GM12878 (cell line): ENCODE data around the gene RBBP8NL. TPM values are rescaled to one million over a fixed set of nuclear protein-coding genes. Genes with fewer than 3 reads are reported as not detected.

ENCODE experiments used
- CHD1 ChIP-seq: IDR thresholded peaks from 2 replicates; pipeline ENCODE4 v1.6.1; 2012; ENCODE audit warnings: low read depth, low read length, improper control_type of control experiment
- CREM ChIP-seq: IDR thresholded peaks from 2 replicates; pipeline ENCODE4 v1.6.1; 2014; ENCODE audit warnings: antibody characterized with exemption, low read depth
- ESRRA ChIP-seq: IDR thresholded peaks from 2 replicates; pipeline ENCODE4 v1.6.1; 2012; ENCODE audit warnings: mild to moderate bottlenecking, low read length, improper control_type of control experiment
- GABPA ChIP-seq: IDR thresholded peaks from 2 replicates; pipeline ENCODE4 v1.6.1; 2014; ENCODE audit warnings: antibody characterized with exemption, low read depth, mild to moderate bottlenecking, inconsistent platforms
- GATAD2B ChIP-seq: fragments of 450-650 bp; conservative IDR thresholded peaks from 2 replicates; pipeline ENCODE4 v1.6.1; 2017; ENCODE audit warnings: low read depth, mild to moderate bottlenecking, moderate library complexity
- HCFC1 ChIP-seq: fragments of 150-350 bp; IDR thresholded peaks from 2 replicates; pipeline ENCODE4 v1.6.1; 2014; ENCODE audit warnings: low read length
- LARP7 ChIP-seq: fragments of 450-650 bp; IDR thresholded peaks from 2 replicates; pipeline ENCODE4 v1.6.1; 2017; ENCODE audit warnings: mild to moderate bottlenecking
- NBN ChIP-seq: fragments of 450-650 bp; IDR thresholded peaks from 2 replicates; pipeline ENCODE4 v1.6.1; 2016
- NFYA ChIP-seq: IDR thresholded peaks from 2 replicates; pipeline ENCODE4 v1.6.1; 2011; ENCODE audit warnings: low read depth, mild to moderate bottlenecking, low read length, improper control_type of control experiment, borderline replicate concordance
- NRF1 ChIP-seq: conservative IDR thresholded peaks from 2 replicates; pipeline ENCODE4 v1.6.1; 2011; ENCODE audit warnings: mild to moderate bottlenecking, low read depth, low read length, improper control_type of control experiment
- RFX5 ChIP-seq: IDR thresholded peaks from 2 replicates; pipeline ENCODE4 v1.6.1; 2011; ENCODE audit warnings: low read depth, low read length, improper control_type of control experiment
- SIN3A ChIP-seq: IDR thresholded peaks from 2 replicates; pipeline ENCODE4 v1.6.1; 2012; ENCODE audit warnings: low read depth, low read length, improper control_type of control experiment
- SIX5 ChIP-seq: IDR thresholded peaks from 2 replicates; pipeline ENCODE4 v1.6.1; 2011; ENCODE audit warnings: mild to moderate bottlenecking, low read depth, low read length, moderate library complexity; ENCODE audit not compliant: severe bottlenecking
- SMAD5 ChIP-seq: IDR thresholded peaks from 2 replicates; pipeline ENCODE4 v1.6.1; 2016; ENCODE audit warnings: antibody characterized with exemption, low read depth
- SMC3 ChIP-seq: IDR thresholded peaks from 2 replicates; pipeline ENCODE4 v1.6.1; 2011; ENCODE audit warnings: low read length, improper control_type of control experiment, borderline replicate concordance
- SUPT20H ChIP-seq: IDR thresholded peaks from 2 replicates; pipeline ENCODE4 v1.6.1; 2011; ENCODE audit warnings: low read depth, mild to moderate bottlenecking, low read length, moderate library complexity, borderline replicate concordance; ENCODE audit not compliant: control insufficient read depth
- TAF1 ChIP-seq: IDR thresholded peaks from 2 replicates; pipeline ENCODE4 v1.6.1; 2011; ENCODE audit warnings: mild to moderate bottlenecking, low read depth, low read length, borderline replicate concordance
- TBL1XR1 ChIP-seq: IDR thresholded peaks from 2 replicates; pipeline ENCODE4 v1.6.1; 2012; ENCODE audit warnings: low read depth, low read length, improper control_type of control experiment
- TCF7 ChIP-seq: IDR thresholded peaks from 2 replicates; pipeline ENCODE4 v1.6.1; 2014; ENCODE audit warnings: antibody characterized with exemption, borderline replicate concordance
- WRNIP1 ChIP-seq: IDR thresholded peaks from 2 replicates; pipeline ENCODE4 v1.6.1; 2011; ENCODE audit warnings: low read depth, low read length, improper control_type of control experiment, borderline replicate concordance
- ZNF274 ChIP-seq: IDR thresholded peaks from one replicate; pipeline ENCODE4 v1.8.0; 2011; ENCODE audit not compliant: insufficient read length, insufficient read depth
- polyA plus RNA-seq, 11 experiments: library from polyadenylated mRNA; depleted of rRNA in 4 of 11; unstranded in 6 of 11; stranded (reverse) in 5 of 11; fragments of >200 nt; fragmentation: Nextera tagmentation in 4 of 11; fragmentation: Illumina TruSeq in 1 of 11; extraction: Ambion mirVana in 4 of 11; extraction: Trizol in 1 of 11; gene quantifications; 1 replicate in 1 of 11; 2 replicates in 10 of 11; pipeline versions ENCODE4 v1.2.1 to v1.2.3, GENCODE V29; 2011 to 2016; ENCODE audit warnings: inconsistent platforms in 2 of 11, missing spikeins in 2 of 11, low read depth in 1 of 11
- total RNA-seq, 4 experiments: library from RNA; depleted of rRNA in 3 of 4; stranded (reverse); fragments of >200 nt in 3 of 4; fragmentation: Illumina TruSeq in 1 of 4; extraction: Trizol in 1 of 4; gene quantifications; 2 replicates each; pipeline versions ENCODE4 v1.2.1 to v1.2.3, GENCODE V29; 2013 to 2021
- TF ChIP-seq, protein P1 (sequence below): fragments of 450-650 bp; IDR thresholded peaks from 2 replicates; pipeline ENCODE4 v1.6.1; 2017; ENCODE audit warnings: low read depth, mild to moderate bottlenecking, moderate library complexity
- TF ChIP-seq, protein P2 (sequence below): fragments of 450-650 bp; IDR thresholded peaks from 2 replicates; pipeline ENCODE4 v1.6.1; 2017; ENCODE audit warnings: mild to moderate bottlenecking, moderate library complexity

RBBP8NL gene
- total and polyA plus RNA-seq, 10 of the 15 experiments (the other 5 are each of a cell fraction or from before 2014, with no cell fraction given) = not detected

DNA sequence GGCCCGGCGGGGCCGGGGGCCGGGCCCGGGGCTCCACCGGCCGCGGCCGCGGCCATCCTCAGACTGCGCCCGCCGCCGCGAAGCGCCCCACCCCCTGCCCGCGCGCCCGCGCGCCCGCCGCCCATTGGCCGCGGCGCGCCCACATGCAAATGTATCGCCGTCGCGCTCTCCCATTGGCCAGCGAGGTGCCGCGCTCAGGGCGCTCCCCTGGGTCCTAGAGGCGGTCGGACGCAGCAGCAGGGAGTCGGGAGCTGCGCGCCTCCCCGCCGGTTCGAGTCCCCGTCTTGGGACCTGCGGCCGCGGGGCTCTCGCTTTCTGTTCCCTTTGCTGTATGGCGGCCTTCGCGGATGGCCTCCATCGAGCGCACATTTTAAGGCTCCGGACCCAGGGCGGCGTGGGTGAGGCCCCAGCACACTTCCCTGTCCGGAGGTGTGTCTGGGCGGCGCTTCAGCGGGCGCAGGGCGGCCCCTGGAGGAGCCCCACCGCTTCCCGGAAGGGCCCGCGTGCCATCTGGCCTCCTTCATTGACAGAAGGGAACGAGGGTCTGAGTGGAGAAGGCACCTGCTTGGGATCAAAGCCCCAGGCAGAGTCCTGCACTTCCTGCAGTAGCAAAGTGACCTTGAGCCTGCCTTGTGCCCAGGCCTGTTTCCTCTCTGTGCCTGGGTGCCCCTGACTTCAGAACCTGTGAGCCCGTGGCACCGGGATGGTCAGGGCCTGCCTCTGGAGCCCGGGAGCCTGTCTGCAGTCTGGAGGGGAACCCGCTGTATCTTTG lies 19.9 kb downstream of the RBBP8NL start, which contains the start of gene CABLES2 (continued):
- TF ChIP-seq NRF1 = no peak
- TF ChIP-seq, protein P1, sequence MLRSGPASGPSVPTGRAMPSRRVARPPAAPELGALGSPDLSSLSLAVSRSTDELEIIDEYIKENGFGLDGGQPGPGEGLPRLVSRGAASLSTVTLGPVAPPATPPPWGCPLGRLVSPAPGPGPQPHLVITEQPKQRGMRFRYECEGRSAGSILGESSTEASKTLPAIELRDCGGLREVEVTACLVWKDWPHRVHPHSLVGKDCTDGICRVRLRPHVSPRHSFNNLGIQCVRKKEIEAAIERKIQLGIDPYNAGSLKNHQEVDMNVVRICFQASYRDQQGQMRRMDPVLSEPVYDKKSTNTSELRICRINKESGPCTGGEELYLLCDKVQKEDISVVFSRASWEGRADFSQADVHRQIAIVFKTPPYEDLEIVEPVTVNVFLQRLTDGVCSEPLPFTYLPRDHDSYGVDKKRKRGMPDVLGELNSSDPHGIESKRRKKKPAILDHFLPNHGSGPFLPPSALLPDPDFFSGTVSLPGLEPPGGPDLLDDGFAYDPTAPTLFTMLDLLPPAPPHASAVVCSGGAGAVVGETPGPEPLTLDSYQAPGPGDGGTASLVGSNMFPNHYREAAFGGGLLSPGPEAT = peak; percentile 99
- peak; percentile 60; the same call in 1 of the 2 replicates for TF ChIP-seq CREM
- TF ChIP-seq ESRRA = no peak
- TF ChIP-seq SIN3A = no peak; the same call in 1 of the 2 replicates
- peak; percentile 47; the same call in 1 of the 2 replicates for TF ChIP-seq HCFC1
- TF ChIP-seq TCF7 = no peak
- TF ChIP-seq ZNF274 = no peak
- no peak for TF ChIP-seq RFX5
- no peak for TF ChIP-seq TBL1XR1
- no peak for TF ChIP-seq SMC3
- TF ChIP-seq SMAD5 = no peak
- TF ChIP-seq CHD1 = no peak
- peak; percentile 94 for TF ChIP-seq LARP7
- TF ChIP-seq GABPA = no peak
- TF ChIP-seq, protein P2, sequence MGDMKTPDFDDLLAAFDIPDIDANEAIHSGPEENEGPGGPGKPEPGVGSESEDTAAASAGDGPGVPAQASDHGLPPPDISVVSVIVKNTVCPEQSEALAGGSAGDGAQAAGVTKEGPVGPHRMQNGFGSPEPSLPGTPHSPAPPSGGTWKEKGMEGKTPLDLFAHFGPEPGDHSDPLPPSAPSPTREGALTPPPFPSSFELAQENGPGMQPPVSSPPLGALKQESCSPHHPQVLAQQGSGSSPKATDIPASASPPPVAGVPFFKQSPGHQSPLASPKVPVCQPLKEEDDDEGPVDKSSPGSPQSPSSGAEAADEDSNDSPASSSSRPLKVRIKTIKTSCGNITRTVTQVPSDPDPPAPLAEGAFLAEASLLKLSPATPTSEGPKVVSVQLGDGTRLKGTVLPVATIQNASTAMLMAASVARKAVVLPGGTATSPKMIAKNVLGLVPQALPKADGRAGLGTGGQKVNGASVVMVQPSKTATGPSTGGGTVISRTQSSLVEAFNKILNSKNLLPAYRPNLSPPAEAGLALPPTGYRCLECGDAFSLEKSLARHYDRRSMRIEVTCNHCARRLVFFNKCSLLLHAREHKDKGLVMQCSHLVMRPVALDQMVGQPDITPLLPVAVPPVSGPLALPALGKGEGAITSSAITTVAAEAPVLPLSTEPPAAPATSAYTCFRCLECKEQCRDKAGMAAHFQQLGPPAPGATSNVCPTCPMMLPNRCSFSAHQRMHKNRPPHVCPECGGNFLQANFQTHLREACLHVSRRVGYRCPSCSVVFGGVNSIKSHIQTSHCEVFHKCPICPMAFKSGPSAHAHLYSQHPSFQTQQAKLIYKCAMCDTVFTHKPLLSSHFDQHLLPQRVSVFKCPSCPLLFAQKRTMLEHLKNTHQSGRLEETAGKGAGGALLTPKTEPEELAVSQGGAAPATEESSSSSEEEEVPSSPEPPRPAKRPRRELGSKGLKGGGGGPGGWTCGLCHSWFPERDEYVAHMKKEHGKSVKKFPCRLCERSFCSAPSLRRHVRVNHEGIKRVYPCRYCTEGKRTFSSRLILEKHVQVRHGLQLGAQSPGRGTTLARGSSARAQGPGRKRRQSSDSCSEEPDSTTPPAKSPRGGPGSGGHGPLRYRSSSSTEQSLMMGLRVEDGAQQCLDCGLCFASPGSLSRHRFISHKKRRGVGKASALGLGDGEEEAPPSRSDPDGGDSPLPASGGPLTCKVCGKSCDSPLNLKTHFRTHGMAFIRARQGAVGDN = peak; percentile 60; the same call in 1 of the 2 replicates
- TF ChIP-seq TAF1 = peak; percentile 90
- TF ChIP-seq NBN = peak; percentile 90
- TF ChIP-seq NFYA = no peak
- TF ChIP-seq GATAD2B = peak; percentile 90
- TF ChIP-seq WRNIP1 = no peak
- TF ChIP-seq SUPT20H = no peak
- TF ChIP-seq SIX5 = no peak
